ENCODE measurements around the gene RPAP2.
"Not testable (repeated sequence)": the region's sequence is repeated elsewhere in the genome, so short reads cannot be mapped to it uniquely, and the experiment has no call there.

Gene RPAP2

GRCh38 chr1:92298573-92299476, at the start of gene RPAP2, which contains the start of gene GLMN:
RPAP2 (plus strand) TSS chr1:92299059; CDS start chr1:92299074, 15 bp downstream.
GLMN (minus strand) TSS chr1:92298987; CDS start chr1:92297999, 988 bp downstream.
- peak within 1 kb of the TSS; percentile 45 for H2AFZ ChIP-seq (ENCODE audit: low read depth)
- H3K36me3 ChIP-seq (ENCODE audit: insufficient read depth) = no peaks in the 10 kb centered on the region
- H3K4me3 ChIP-seq (IDR thresholded peaks at IDR 0.05; ENCODE audit: insufficient read depth, low read depth, low read length) = peak within 1 kb of the TSS; percentile 15
- no peaks in the 10 kb centered on the region for H3K27me3 ChIP-seq (ENCODE audit: insufficient read depth, low read depth)
- H3K4me2 ChIP-seq = peak within 1 kb of the TSS; percentile 88
- no peak for TF ChIP-seq CTCF (conservative IDR thresholded peaks at IDR 0.05; ENCODE audit: low read depth, low read length)
- 0 out of 2 replicates have a peak, but pooled peaks cover 15% of the 10 kb centered on the region for H3K79me2 ChIP-seq (ENCODE audit: insufficient read depth, low read depth)
- peaks cover 21% of the 10 kb centered on the region for H3K4me1 ChIP-seq (ENCODE audit: low read depth, poor library complexity, severe bottlenecking)
- H3K9ac ChIP-seq = peak within 1 kb of the TSS; percentile 79
- peak within 1 kb of the TSS; percentile 80 for H3K27ac ChIP-seq
- H4K20me1 ChIP-seq (ENCODE audit: insufficient read depth) = no peaks in the 10 kb centered on the region

- H4K20me1 ChIP-seq (ENCODE audit: insufficient read depth); H3K4me1 ChIP-seq (ENCODE audit: low read depth, poor library complexity, severe bottlenecking); H3K4me2 ChIP-seq; H3K4me3 ChIP-seq (IDR thresholded peaks at IDR 0.05; ENCODE audit: insufficient read depth, low read depth, low read length); H3K27ac ChIP-seq; H3K27me3 ChIP-seq (ENCODE audit: insufficient read depth, low read depth); H3K36me3 ChIP-seq (ENCODE audit: insufficient read depth); H2AFZ ChIP-seq (ENCODE audit: low read depth); H3K9ac ChIP-seq; H3K79me2 ChIP-seq (ENCODE audit: insufficient read depth, low read depth): not testable (repeated sequence)
These were observed 44.1 kb upstream of the RPAP2 start for GRCh38 chr1:92254714-92255113.

DNA sequence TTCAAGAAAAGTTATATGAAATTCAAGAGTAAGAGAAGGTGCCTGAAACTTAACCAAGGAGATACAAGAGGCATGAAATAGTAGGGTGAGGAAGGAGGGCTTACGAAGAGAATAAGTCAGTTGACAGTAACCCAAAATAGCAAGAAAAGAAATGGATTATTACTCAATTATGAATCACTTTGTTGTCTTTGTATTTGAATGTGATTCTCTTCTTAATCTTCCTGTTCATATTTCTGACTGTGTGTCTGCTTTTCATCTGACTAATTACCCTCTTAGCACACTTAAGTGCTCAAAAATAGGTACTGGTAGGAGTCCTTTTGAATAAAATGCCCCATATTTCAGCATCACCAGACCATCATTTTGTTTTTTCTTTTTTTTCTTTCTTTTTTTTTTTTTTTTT, 39.5 kb upstream of the RPAP2 start:
- Histone ChIP-seq H3K4me3 (IDR thresholded peaks at IDR 0.05; ENCODE audit: insufficient read depth, low read depth, low read length) (no peak overlapping the region), H3K27ac (no peak overlapping the region), H4K20me1 (ENCODE audit: insufficient read depth) (no peaks in the 10 kb centered on the region), H3K9ac (no peak overlapping the region), H2AFZ (ENCODE audit: low read depth) (no peak overlapping the region), H3K36me3 (ENCODE audit: insufficient read depth) (no peaks in the 10 kb centered on the region), H3K4me2 (no peak overlapping the region), H3K4me1 (ENCODE audit: low read depth, poor library complexity, severe bottlenecking) (no peaks in the 10 kb centered on the region), H3K79me2 (ENCODE audit: insufficient read depth, low read depth) (no peaks in the 10 kb centered on the region), H3K27me3 (ENCODE audit: insufficient read depth, low read depth) (no peaks in the 10 kb centered on the region)
- no peak for TF ChIP-seq CTCF (conservative IDR thresholded peaks at IDR 0.05; ENCODE audit: low read depth, low read length)

DNA sequence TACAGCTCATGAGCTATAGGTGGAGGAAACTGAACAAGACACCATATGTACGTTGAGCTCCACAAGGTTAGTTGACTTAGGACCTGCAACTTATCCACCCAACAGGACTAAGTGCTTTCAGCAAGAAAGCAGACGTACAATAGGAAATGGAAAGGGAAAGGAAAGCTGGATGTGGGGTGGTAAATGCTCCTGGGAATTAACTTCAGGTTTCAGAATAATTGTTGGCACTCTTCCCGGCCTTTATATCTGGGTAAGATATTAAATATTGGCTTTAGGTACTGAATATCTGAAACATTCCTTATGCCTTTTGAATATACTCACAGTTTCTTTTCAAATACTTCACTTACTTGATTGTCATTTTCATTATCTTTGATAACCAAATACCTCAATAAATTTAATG, 36.3 kb upstream of the RPAP2 start:
- Histone ChIP-seq H3K4me3 (IDR thresholded peaks at IDR 0.05; ENCODE audit: insufficient read depth, low read depth, low read length) (no peak overlapping the region), H3K4me1 (ENCODE audit: low read depth, poor library complexity, severe bottlenecking) (no peaks in the 10 kb centered on the region), H2AFZ (ENCODE audit: low read depth) (no peak overlapping the region), H3K27ac (no peak overlapping the region), H3K79me2 (ENCODE audit: insufficient read depth, low read depth) (no peaks in the 10 kb centered on the region), H3K36me3 (ENCODE audit: insufficient read depth) (no peaks in the 10 kb centered on the region), H3K4me2 (no peak overlapping the region), H3K27me3 (ENCODE audit: insufficient read depth, low read depth) (no peaks in the 10 kb centered on the region), H3K9ac (no peak overlapping the region), H4K20me1 (ENCODE audit: insufficient read depth) (no peaks in the 10 kb centered on the region)
- no peak for TF ChIP-seq CTCF (conservative IDR thresholded peaks at IDR 0.05; ENCODE audit: low read depth, low read length)

GRCh38 chr1:92273039-92273438, 25.8 kb upstream of the RPAP2 start:
- no peaks in the 10 kb centered on the region for H3K27me3 ChIP-seq (ENCODE audit: insufficient read depth, low read depth)
- H3K4me1 ChIP-seq (ENCODE audit: low read depth, poor library complexity, severe bottlenecking) = no peaks in the 10 kb centered on the region
- H3K79me2 ChIP-seq (ENCODE audit: insufficient read depth, low read depth) = no peaks in the 10 kb centered on the region
- H3K9ac ChIP-seq = no peak overlapping the region
- no peak overlapping the region for H3K4me3 ChIP-seq (IDR thresholded peaks at IDR 0.05; ENCODE audit: insufficient read depth, low read depth, low read length)
- TF ChIP-seq CTCF (conservative IDR thresholded peaks at IDR 0.05; ENCODE audit: low read depth, low read length) = no peak
- H3K27ac ChIP-seq = no peak overlapping the region
- H3K4me2 ChIP-seq = no peak overlapping the region
- no peaks in the 10 kb centered on the region for H3K36me3 ChIP-seq (ENCODE audit: insufficient read depth)
- H2AFZ ChIP-seq (ENCODE audit: low read depth) = no peak overlapping the region
- H4K20me1 ChIP-seq (ENCODE audit: insufficient read depth) = no peaks in the 10 kb centered on the region

Measured in KMS-11 (cell line).